ENCODE measurements around the gene GRAMD1A. TPM values are rescaled to one million over a fixed set of nuclear protein-coding genes. Genes with fewer than 3 reads are reported as not detected.
"Not testable (repeated sequence)": the region's sequence is repeated elsewhere in the genome, so short reads cannot be mapped to it uniquely, and the experiment has no call there.

GRAMD1A gene
- total RNA-seq, 2 experiments from 2014 or later = 76.2 to 81.8 TPM

DNA sequence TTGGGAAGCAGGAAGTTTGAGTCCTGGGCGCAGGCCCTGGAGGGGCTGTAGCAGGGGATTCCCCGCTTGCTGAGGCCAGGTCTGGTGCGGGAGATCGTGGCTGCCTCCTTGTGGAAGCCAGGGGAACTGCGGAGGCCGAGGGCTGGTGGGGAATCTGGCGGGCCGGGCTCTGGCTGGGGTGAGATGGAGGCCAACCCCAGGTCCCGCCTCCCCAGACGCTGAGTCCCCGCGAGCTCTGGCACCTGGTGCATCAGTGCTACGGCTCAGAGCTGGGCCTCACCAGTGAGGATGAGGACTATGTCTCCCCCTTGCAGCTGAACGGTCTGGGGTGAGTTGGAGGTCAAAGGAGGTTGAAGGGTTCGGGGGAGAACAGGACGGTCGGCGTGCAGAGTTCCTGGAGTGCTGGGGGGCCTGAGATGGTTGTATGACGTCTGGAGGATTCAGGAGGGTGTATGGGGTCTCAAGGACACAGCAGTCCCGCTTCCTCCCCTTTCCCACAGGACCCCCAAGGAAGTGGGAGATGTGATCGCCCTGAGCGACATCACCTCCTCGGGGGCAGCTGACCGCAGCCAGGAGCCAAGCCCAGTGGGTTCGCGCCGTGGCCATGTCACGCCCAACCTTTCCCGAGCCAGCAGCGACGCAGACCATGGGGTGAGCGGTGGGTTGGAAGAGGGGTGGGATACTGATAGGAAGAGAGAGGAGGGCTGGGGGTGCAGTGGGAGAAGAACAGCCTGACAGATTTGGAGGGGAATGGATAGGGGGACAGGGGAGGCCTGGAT lies 13.1 kb downstream of the GRAMD1A start:
- Mint-ChIP-seq H3K27me3 (ENCODE audit: low read depth) (no peaks in the 10 kb centered on the region), H3K4me1 (ENCODE audit: low read depth) (peaks cover 65% of the 10 kb centered on the region), H3K36me3 (ENCODE audit: low read depth) (peaks cover 71% of the 10 kb centered on the region), H3K27ac (peak overlapping the region; percentile 83), H3K4me3 (peak overlapping the region; percentile 56), H3K9me3 (ENCODE audit: insufficient read depth) (no peaks in the 10 kb centered on the region)
- DNase-seq = peak; percentile 82
- ChIA-PET CTCF (interaction anchor here (0.6 to 10.9 kb wide), 13 partner anchors 11 to 279 kb away, joined by 3 to 126 read pairs (median 4); partner anchors contain the start of genes GRAMD1A and ZNF181), POLR2A (interaction anchor here (0.9 to 2.3 kb wide), 5 partner anchors 13 to 50 kb away, joined by 3 to 12 read pairs (median 7); partner anchors contain the start of gene ZNF792)
- peak; percentile 67 for ATAC-seq

GRCh38 chr19:35013820-35014754 lies 14.0 kb downstream of the GRAMD1A start:
- H3K36me3 Mint-ChIP-seq (ENCODE audit: low read depth) = peaks cover 77% of the 10 kb centered on the region
- H3K9me3 Mint-ChIP-seq (ENCODE audit: insufficient read depth) = no peaks in the 10 kb centered on the region
- DNase-seq = peak; percentile 86

GRCh38 chr19:35014774-35015173 lies 14.7 kb downstream of the GRAMD1A start:
- DNase-seq; ATAC-seq; H3K9me3 Mint-ChIP-seq (ENCODE audit: insufficient read depth); H3K27me3 Mint-ChIP-seq (ENCODE audit: low read depth): not testable (repeated sequence)
- ChIA-PET CTCF (interaction anchor here (0.8 to 10.9 kb wide), 12 partner anchors 8 to 375 kb away, joined by 3 to 126 read pairs (median 5); partner anchors contain the start of genes GRAMD1A and ZNF181), POLR2A (interaction anchor here (1.0 to 2.3 kb wide), 7 partner anchors 13 to 42 kb away, joined by 3 to 12 read pairs (median 5); no protein-coding TSS in a partner anchor)
- H3K4me1 Mint-ChIP-seq (ENCODE audit: low read depth) = peaks cover 62% of the 10 kb centered on the region
- H3K27ac Mint-ChIP-seq = peak overlapping the region; percentile 83
- H3K4me3 Mint-ChIP-seq = peak overlapping the region; percentile 46
- H3K36me3 Mint-ChIP-seq (ENCODE audit: low read depth) = peaks cover 77% of the 10 kb centered on the region

More at GRCh38 chr19:35013820-35014754, 14.0 kb downstream of the GRAMD1A start:
- no peaks in the 10 kb centered on the region for H3K27me3 Mint-ChIP-seq (ENCODE audit: low read depth)
- peak; percentile 74 for ATAC-seq
- POLR2A ChIA-PET = interaction anchor here (0.9 to 2.3 kb wide), 9 partner anchors 12 to 50 kb away, joined by 3 to 12 read pairs (median 5); partner anchors contain the start of gene ZNF792
- peaks cover 65% of the 10 kb centered on the region for H3K4me1 Mint-ChIP-seq (ENCODE audit: low read depth)
- peak overlapping the region; percentile 56 for H3K4me3 Mint-ChIP-seq
- peak overlapping the region; percentile 83 for H3K27ac Mint-ChIP-seq
- CTCF ChIA-PET = interaction anchor here (0.6 to 10.9 kb wide), 14 partner anchors 8 to 374 kb away, joined by 3 to 126 read pairs (median 5); partner anchors contain the start of genes GRAMD1A and ZNF181

- Mint-ChIP-seq H3K36me3 (ENCODE audit: low read depth) (peaks cover 77% of the 10 kb centered on the region), H3K4me1 (ENCODE audit: low read depth) (peaks cover 60% of the 10 kb centered on the region), H3K9me3 (ENCODE audit: insufficient read depth) (no peaks in the 10 kb centered on the region), H3K27ac (no peak overlapping the region), H3K4me3 (no peak overlapping the region), H3K27me3 (ENCODE audit: low read depth) (no peaks in the 10 kb centered on the region)
- CTCF ChIA-PET = interaction anchor here (1.2 to 10.9 kb wide), 3 partner anchors 11 to 42 kb away, joined by 3 to 126 read pairs (median 25); no protein-coding TSS in a partner anchor
- POLR2A ChIA-PET = interaction anchor here (1.2 kb wide), 1 partner anchor 16 kb away, joined by 5 read pairs; no protein-coding TSS in a partner anchor
- ATAC-seq = no peak
- DNase-seq = no peak
Measured at GRCh38 chr19:35015270-35015953, 15.3 kb downstream of the GRAMD1A start.

DNA sequence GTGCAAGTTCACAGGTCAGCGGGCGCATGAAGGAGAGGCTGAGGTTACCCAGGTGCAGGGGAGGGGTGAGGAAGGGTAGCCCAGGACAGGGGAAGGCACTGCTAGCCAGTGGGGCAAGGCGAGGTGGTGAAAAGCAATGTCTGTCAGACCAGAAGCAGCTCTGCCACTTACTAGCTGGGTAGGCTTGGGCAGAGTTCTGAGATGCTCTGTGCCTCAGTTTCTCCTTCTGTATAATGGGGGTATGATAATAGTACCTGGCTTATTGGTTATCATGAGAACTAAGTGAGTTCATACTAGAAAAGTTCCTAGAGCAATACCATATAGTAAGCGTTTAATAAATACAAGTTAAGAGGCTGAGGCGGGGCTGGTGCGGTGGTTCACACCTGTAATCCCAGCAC lies 15.8 kb downstream of the GRAMD1A start:
- Mint-ChIP-seq H3K4me3 (no peak overlapping the region), H3K36me3 (ENCODE audit: low read depth) (peaks cover 79% of the 10 kb centered on the region), H3K27ac (no peak overlapping the region), H3K27me3 (ENCODE audit: low read depth) (no peaks in the 10 kb centered on the region), H3K4me1 (ENCODE audit: low read depth) (peaks cover 54% of the 10 kb centered on the region), H3K9me3 (ENCODE audit: insufficient read depth) (no peaks in the 10 kb centered on the region)
- DNase-seq (no peak), ATAC-seq (no peak)
- CTCF ChIA-PET = interaction anchor here (0.9 kb wide), 1 partner anchor 43 kb away, joined by 3 read pairs; no protein-coding TSS in a partner anchor
- POLR2A ChIA-PET = interaction anchor here (0.5 kb wide), 1 partner anchor 120 kb away, joined by 3 read pairs; no protein-coding TSS in a partner anchor

DNA sequence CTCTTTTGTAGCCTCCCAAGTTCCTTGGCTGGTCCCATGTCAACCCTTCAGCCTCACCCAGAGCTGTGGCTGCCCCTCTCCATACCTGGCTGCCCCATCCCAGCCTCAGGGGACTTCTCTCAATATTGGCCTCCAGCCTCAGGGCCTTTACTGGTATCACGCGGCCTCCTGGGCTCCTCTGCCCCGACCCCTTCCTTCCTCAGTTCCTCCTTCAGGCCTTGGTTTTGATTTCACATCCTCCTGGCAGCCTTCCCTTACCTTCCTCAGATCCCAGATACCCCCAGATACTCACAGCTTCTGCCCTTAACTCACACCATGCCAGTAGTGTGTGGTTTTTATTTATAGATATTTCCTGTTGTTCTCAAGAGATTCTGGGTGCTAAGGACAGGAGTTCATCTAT lies 17.4 kb downstream of the GRAMD1A start:
- POLR2A ChIA-PET = no interaction called here
- Mint-ChIP-seq H3K9me3 (ENCODE audit: insufficient read depth) (no peaks in the 10 kb centered on the region), H3K4me3 (no peak overlapping the region), H3K27ac (peak overlapping the region; percentile 15), H3K4me1 (ENCODE audit: low read depth) (peaks cover 39% of the 10 kb centered on the region), H3K27me3 (ENCODE audit: low read depth) (no peaks in the 10 kb centered on the region), H3K36me3 (ENCODE audit: low read depth) (peaks cover 73% of the 10 kb centered on the region)
- DNase-seq (no peak), ATAC-seq (no peak)
- CTCF ChIA-PET = interaction anchor here (1.3 kb wide), 1 partner anchor 27 kb away, joined by 3 read pairs; no protein-coding TSS in a partner anchor

- ChIA-PET CTCF (no interaction called here), POLR2A (no interaction called here)
- H3K36me3 Mint-ChIP-seq (ENCODE audit: low read depth) = peaks cover 68% of the 10 kb centered on the region
- ATAC-seq (no peak), DNase-seq (no peak)
- peaks cover 30% of the 10 kb centered on the region for H3K4me1 Mint-ChIP-seq (ENCODE audit: low read depth)
- H3K27me3 Mint-ChIP-seq (ENCODE audit: low read depth) = no peaks in the 10 kb centered on the region
- H3K27ac Mint-ChIP-seq = no peak overlapping the region
- no peaks in the 10 kb centered on the region for H3K9me3 Mint-ChIP-seq (ENCODE audit: insufficient read depth)
- H3K4me3 Mint-ChIP-seq = no peak overlapping the region
Measured at GRCh38 chr19:35018379-35018778, 18.3 kb downstream of the GRAMD1A start.

DNA sequence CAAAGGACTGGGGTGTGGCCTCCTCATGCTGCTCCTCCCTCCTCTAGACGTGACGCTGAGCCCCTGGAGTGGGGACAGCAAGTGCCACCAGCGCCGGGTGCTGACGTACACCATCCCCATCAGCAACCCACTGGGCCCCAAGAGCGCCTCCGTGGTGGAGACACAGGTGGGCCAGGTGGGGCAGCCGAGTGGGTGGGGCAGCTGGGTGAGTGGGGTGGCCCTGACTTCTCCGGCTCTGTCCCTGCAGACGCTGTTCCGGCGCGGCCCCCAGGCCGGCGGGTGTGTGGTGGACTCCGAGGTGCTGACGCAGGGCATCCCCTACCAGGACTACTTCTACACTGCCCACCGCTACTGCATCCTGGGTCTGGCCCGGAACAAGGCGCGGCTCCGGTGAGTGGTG lies 19.0 kb downstream of the GRAMD1A start:
- ChIA-PET POLR2A (no interaction called here), CTCF (no interaction called here)
- DNase-seq (no peak), ATAC-seq (no peak)
- Mint-ChIP-seq H3K4me1 (ENCODE audit: low read depth) (peaks cover 22% of the 10 kb centered on the region), H3K27ac (no peak overlapping the region), H3K36me3 (ENCODE audit: low read depth) (peaks cover 66% of the 10 kb centered on the region), H3K9me3 (ENCODE audit: insufficient read depth) (no peaks in the 10 kb centered on the region), H3K4me3 (no peak overlapping the region), H3K27me3 (ENCODE audit: low read depth) (no peaks in the 10 kb centered on the region)

- ATAC-seq (no peak), DNase-seq (no peak)
- Mint-ChIP-seq H3K27ac (peak overlapping the region; percentile 22), H3K9me3 (ENCODE audit: insufficient read depth) (no peaks in the 10 kb centered on the region), H3K4me3 (no peak overlapping the region), H3K36me3 (ENCODE audit: low read depth) (peaks cover 59% of the 10 kb centered on the region), H3K27me3 (ENCODE audit: low read depth) (no peaks in the 10 kb centered on the region), H3K4me1 (ENCODE audit: low read depth) (peaks cover 8% of the 10 kb centered on the region)
- ChIA-PET CTCF (no interaction called here), POLR2A (no interaction called here)
Measured at GRCh38 chr19:35021016-35021415, 20.9 kb downstream of the GRAMD1A start.

GRCh38 chr19:35021596-35021995 lies 21.5 kb downstream of the GRAMD1A start:
- Mint-ChIP-seq H3K4me1 (ENCODE audit: low read depth) (peaks cover 8% of the 10 kb centered on the region), H3K36me3 (ENCODE audit: low read depth) (peaks cover 61% of the 10 kb centered on the region), H3K27me3 (ENCODE audit: low read depth) (no peaks in the 10 kb centered on the region), H3K9me3 (ENCODE audit: insufficient read depth) (no peaks in the 10 kb centered on the region), H3K4me3 (no peak overlapping the region), H3K27ac (no peak overlapping the region)
- DNase-seq (no peak), ATAC-seq (no peak)
- ChIA-PET CTCF (no interaction called here), POLR2A (interaction anchor here (0.7 to 1.2 kb wide), 2 partner anchors 25 to 48 kb away, joined by 3 read pairs; no protein-coding TSS in a partner anchor)

GRCh38 chr19:35022460-35022859 lies 22.3 kb downstream of the GRAMD1A start:
- H3K4me3 Mint-ChIP-seq = no peak overlapping the region
- no peak overlapping the region for H3K27ac Mint-ChIP-seq
- H3K4me1 Mint-ChIP-seq (ENCODE audit: low read depth) = peaks cover 6% of the 10 kb centered on the region
- H3K36me3 Mint-ChIP-seq (ENCODE audit: low read depth) = peaks cover 62% of the 10 kb centered on the region
- POLR2A ChIA-PET = interaction anchor here (1.2 kb wide), 1 partner anchor 49 kb away, joined by 3 read pairs; no protein-coding TSS in a partner anchor
- no peaks in the 10 kb centered on the region for H3K9me3 Mint-ChIP-seq (ENCODE audit: insufficient read depth)
- DNase-seq (no peak), ATAC-seq (peak; percentile 27)
- CTCF ChIA-PET = no interaction called here
- H3K27me3 Mint-ChIP-seq (ENCODE audit: low read depth) = no peaks in the 10 kb centered on the region
